Endothelial cell of umbilical vein (primary cell): ENCODE results near the gene USP6.
"Not testable (repeated sequence)": the region's sequence is repeated elsewhere in the genome, so short reads cannot be mapped to it uniquely, and the experiment has no call there.

Experiments used
- CTCF ChIP-seq, 2 donors: IDR thresholded peaks; 1 replicate in 1 of 2; 2 replicates in 1 of 2; pipeline ENCODE4 v1.5.1; 2011; ENCODE audit warnings: low read length in 2 of 2, mild to moderate bottlenecking in 2 of 2, moderate library complexity in 2 of 2, control low read depth in 1 of 2, inconsistent platforms in 1 of 2, low read depth in 1 of 2; ENCODE audit not compliant: insufficient read depth in 1 of 2; ENCODE audit errors: extremely low read depth in 1 of 2
- EZH2 ChIP-seq: IDR thresholded peaks from 2 replicates; pipeline ENCODE4 v1.6.1; 2012; ENCODE audit warnings: borderline replicate concordance, low read depth, mild to moderate bottlenecking, moderate library complexity, low read length, inconsistent platforms; ENCODE audit not compliant: severe bottlenecking
- GATA2 ChIP-seq: IDR thresholded peaks from 2 replicates; pipeline ENCODE4 v1.7.0; 2011; ENCODE audit warnings: low read depth, mild to moderate bottlenecking, moderate library complexity, mixed read lengths, low read length; ENCODE audit not compliant: insufficient read length, insufficient read depth
- JUN ChIP-seq: IDR thresholded peaks from 2 replicates; pipeline ENCODE4 v1.6.1; 2011; ENCODE audit warnings: borderline replicate concordance, low read depth; ENCODE audit not compliant: insufficient read length, insufficient read depth
- MAX ChIP-seq: IDR thresholded peaks from 2 replicates; pipeline ENCODE4 v1.6.1; 2011; ENCODE audit not compliant: insufficient read depth, insufficient read length
- MYC ChIP-seq: IDR thresholded peaks from one replicate; pipeline ENCODE4 v1.6.1; 2011; ENCODE audit warnings: mild to moderate bottlenecking, low read depth, low read length
- POLR2A ChIP-seq: IDR thresholded peaks from 2 replicates; pipeline ENCODE4 v1.6.1; 2012; ENCODE audit warnings: low read depth, mild to moderate bottlenecking, control low read depth, low read length
- POLR2AphosphoS5 ChIP-seq: IDR thresholded peaks from 2 replicates; pipeline ENCODE4 v1.6.1; 2012; ENCODE audit warnings: low read depth, mild to moderate bottlenecking, control low read depth, low read length, moderate library complexity; ENCODE audit not compliant: insufficient read depth

DNA sequence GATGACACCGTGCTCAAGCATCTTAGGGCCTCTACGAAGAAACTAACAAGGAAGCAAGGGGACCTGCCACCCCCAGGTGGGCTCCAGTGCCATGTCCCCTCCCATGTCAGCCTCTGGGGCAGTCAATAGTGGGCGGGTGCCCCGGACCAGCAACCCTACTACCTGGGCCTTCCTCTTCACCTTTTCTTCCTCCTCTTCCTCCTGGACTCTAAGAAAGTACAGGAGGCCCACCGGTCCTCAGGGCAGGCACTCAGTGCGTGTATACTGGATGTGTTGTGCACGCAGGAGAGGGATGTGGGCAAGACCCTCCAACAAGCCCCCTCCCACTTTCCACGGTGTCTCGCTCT is 22.3 kb downstream of the USP6 start:
- not testable (repeated sequence) for TF ChIP-seq POLR2AphosphoS5; POLR2A; CTCF (IDR thresholded peaks at IDR 0.05; ENCODE audit: extremely low read depth in 1 of 2, insufficient read depth in 1 of 2, low read depth in 1 of 2, low read length in 2 of 2); MYC; EZH2; MAX; GATA2; JUN
